ENCODE results near the gene TRABD2A.

TRABD2A gene

GRCh38 chr2:84792856-84793522, 87.9 kb downstream of the TRABD2A start:
- Histone ChIP-seq H2AFZ (ENCODE audit: low read length) (no peak overlapping the region), H3K4me1 (ENCODE audit: low read length) (no peaks in the 10 kb centered on the region), H3K36me3 (replicated peaks; ENCODE audit: insufficient read depth, low read length) (no peaks in the 10 kb centered on the region), H3K27me3 (replicated peaks; ENCODE audit: insufficient read depth, low read length) (no peaks in the 10 kb centered on the region), H3K9me3 (replicated peaks; ENCODE audit: insufficient read depth, low read length) (no peaks in the 10 kb centered on the region), H3F3A (ENCODE audit: insufficient read depth, low read length) (no peaks in the 10 kb centered on the region), H3K9ac (ENCODE audit: low read length) (no peak overlapping the region), H3K79me2 (ENCODE audit: low read length) (no peaks in the 10 kb centered on the region), H3K4me3 (ENCODE audit: low read length) (no peak overlapping the region), H3K9me2 (replicated peaks; ENCODE audit: insufficient read depth, low read length) (no peaks in the 10 kb centered on the region), H3K27ac (ENCODE audit: low read length) (no peak overlapping the region), H3K4me2 (ENCODE audit: low read depth, low read length) (no peak overlapping the region), H4K20me1 (ENCODE audit: insufficient read depth, low read length) (no peaks in the 10 kb centered on the region)
- no peak for DNase-seq
- no peak for TF ChIP-seq EZH2phosphoT487 (IDR thresholded peaks at IDR 0.05; ENCODE audit: low read length)
- TF ChIP-seq CTCF (IDR thresholded peaks at IDR 0.05; ENCODE audit: low read length), result no peak
- no peak for TF ChIP-seq EZH2 (optimal IDR thresholded peaks at IDR 0.05; ENCODE audit: low read depth, low read length)

GRCh38 chr2:84788498-84788897, 92.4 kb downstream of the TRABD2A start:
- H3F3A ChIP-seq (ENCODE audit: insufficient read depth, low read length), result no peaks in the 10 kb centered on the region
- no peaks in the 10 kb centered on the region for H3K9me3 ChIP-seq (replicated peaks; ENCODE audit: insufficient read depth, low read length)
- H2AFZ ChIP-seq (ENCODE audit: low read length), result no peak overlapping the region
- no peaks in the 10 kb centered on the region for H3K9me2 ChIP-seq (replicated peaks; ENCODE audit: insufficient read depth, low read length)
- H3K36me3 ChIP-seq (replicated peaks; ENCODE audit: insufficient read depth, low read length), result no peaks in the 10 kb centered on the region
- H3K79me2 ChIP-seq (ENCODE audit: low read length), result no peaks in the 10 kb centered on the region
- no peaks in the 10 kb centered on the region for H3K27me3 ChIP-seq (replicated peaks; ENCODE audit: insufficient read depth, low read length)
- DNase-seq, result no peak
- H3K4me3 ChIP-seq (ENCODE audit: low read length), result no peak overlapping the region
- H4K20me1 ChIP-seq (ENCODE audit: insufficient read depth, low read length), result no peaks in the 10 kb centered on the region
- H3K4me2 ChIP-seq (ENCODE audit: low read depth, low read length), result no peak overlapping the region
- no peaks in the 10 kb centered on the region for H3K4me1 ChIP-seq (ENCODE audit: low read length)
- TF ChIP-seq EZH2phosphoT487 (IDR thresholded peaks at IDR 0.05; ENCODE audit: low read length), result no peak
- no peak for TF ChIP-seq EZH2 (optimal IDR thresholded peaks at IDR 0.05; ENCODE audit: low read depth, low read length)
- TF ChIP-seq CTCF (IDR thresholded peaks at IDR 0.05; ENCODE audit: low read length), result no peak
- H3K9ac ChIP-seq (ENCODE audit: low read length), result no peak overlapping the region
- H3K27ac ChIP-seq (ENCODE audit: low read length), result no peak overlapping the region

GRCh38 chr2:84788027-84788426, 92.9 kb downstream of the TRABD2A start:
- Histone ChIP-seq H3K27me3 (replicated peaks; ENCODE audit: insufficient read depth, low read length) (no peaks in the 10 kb centered on the region), H4K20me1 (ENCODE audit: insufficient read depth, low read length) (no peaks in the 10 kb centered on the region), H3K9ac (ENCODE audit: low read length) (no peak overlapping the region), H2AFZ (ENCODE audit: low read length) (no peak overlapping the region), H3K9me2 (replicated peaks; ENCODE audit: insufficient read depth, low read length) (no peaks in the 10 kb centered on the region), H3K4me1 (ENCODE audit: low read length) (peaks cover 1% of the 10 kb centered on the region; the same call in 1 of the 2 replicates), H3K36me3 (replicated peaks; ENCODE audit: insufficient read depth, low read length) (no peaks in the 10 kb centered on the region), H3K27ac (ENCODE audit: low read length) (no peak overlapping the region), H3K4me2 (ENCODE audit: low read depth, low read length) (no peak overlapping the region), H3K79me2 (ENCODE audit: low read length) (no peaks in the 10 kb centered on the region), H3F3A (ENCODE audit: insufficient read depth, low read length) (no peaks in the 10 kb centered on the region), H3K4me3 (ENCODE audit: low read length) (no peak overlapping the region), H3K9me3 (replicated peaks; ENCODE audit: insufficient read depth, low read length) (no peaks in the 10 kb centered on the region)
- no peak for DNase-seq
- TF ChIP-seq EZH2 (optimal IDR thresholded peaks at IDR 0.05; ENCODE audit: low read depth, low read length) (no peak), EZH2phosphoT487 (IDR thresholded peaks at IDR 0.05; ENCODE audit: low read length) (no peak), CTCF (IDR thresholded peaks at IDR 0.05; ENCODE audit: low read length) (no peak)
